Upper lobe of left lung (tissue), 6 donors: Measurements from ENCODE around the gene MNAT1. TPM values are rescaled to one million over a fixed set of nuclear protein-coding genes. Genes with fewer than 3 reads are reported as not detected.
"Not testable (repeated sequence)": the region's sequence is repeated elsewhere in the genome, so short reads cannot be mapped to it uniquely, and the experiment has no call there.

Experiments
- ATAC-seq, 2 donors: fragments of 200-7000 bp; cut with Tn5 transposase; one replicate each; pipeline ENCODE4 v1.9.1; 2022; ENCODE audit warnings: mild to moderate bottlenecking in 2 of 2, moderate library complexity in 2 of 2; ENCODE audit not compliant: low FRiP score in 2 of 2
- DNase-seq, 2 donors: peaks; one replicate each; pipeline ENCODE4 v3.0.0-alpha.2; 2019 to 2020
- H3K27ac ChIP-seq, 4 donors: fragments of 200-600 bp; sonication (generic); one replicate each; pipeline ENCODE4 v1.5.1; 2016 to 2019
- H3K27me3 ChIP-seq, 4 donors: fragments of 200-600 bp; sonication (generic); one replicate each; pipeline ENCODE4 v1.5.1; 2017 to 2019
- H3K36me3 ChIP-seq, 4 donors: fragments of 200-600 bp; sonication (generic); one replicate each; pipeline ENCODE4 v1.5.1; 2016 to 2019
- H3K4me1 ChIP-seq, 4 donors: fragments of 200-600 bp; sonication (generic); one replicate each; pipeline ENCODE4 v1.5.1; 2018 to 2019
- H3K4me3 ChIP-seq, 4 donors: fragments of 200-600 bp; sonication (generic); one replicate each; pipeline ENCODE4 v1.5.1; 2017 to 2019; ENCODE audit warnings: mild to moderate bottlenecking in 2 of 4, moderate library complexity in 1 of 4
- H3K9me3 ChIP-seq, 4 donors: fragments of 200-600 bp; sonication (generic); one replicate each; pipeline ENCODE4 v1.5.1; 2018 to 2019
- CTCF ChIP-seq, 6 experiments: fragments of 450-650 bp in 4 of 6; fragments of 200-600 bp in 2 of 6; sonication (generic) in 2 of 6; IDR thresholded peaks; one replicate each; pipeline ENCODE4 v1.5.1; 2016 to 2019; ENCODE audit warnings: antibody characterized with exemption in 6 of 6
- EP300 ChIP-seq, 4 donors: sonication (generic); formaldehyde crosslinking; IDR thresholded peaks; one replicate each; pipeline ENCODE4 v1.5.1; 2017; ENCODE audit warnings: antibody characterized with exemption in 4 of 4, control low read depth in 2 of 4
- POLR2A ChIP-seq, 4 donors: fragments of 450-650 bp; IDR thresholded peaks; one replicate each; pipeline ENCODE4 v1.5.1; 2016 to 2017; ENCODE audit warnings: antibody characterized with exemption in 4 of 4, mild to moderate bottlenecking in 2 of 4
- POLR2AphosphoS5 ChIP-seq, 2 donors: sonication (generic); formaldehyde crosslinking; IDR thresholded peaks; one replicate each; pipeline ENCODE4 v1.5.1; 2017; ENCODE audit warnings: antibody characterized with exemption in 2 of 2
- WGBS, 2 donors: methylation state at CpG; one replicate each; pipeline ENCODE4 v1.1.5; 2017 to 2018; 5-methylcytosine and 5-hydroxymethylcytosine counted together
- total RNA-seq, 6 donors: library from RNA; depleted of rRNA in 4 of 6; stranded (reverse); fragments of >200 nt in 4 of 6; gene quantifications; one replicate each; pipeline versions ENCODE4 v1.1.0 to v1.2.1, GENCODE V29; 2016 to 2021
- donor health status: DM: no; HTN: no; CAD: no; lungs with moderate emphysema.
- donor health status: DM: no; HTN: yes; CAD: no; lungs with severe emphysema.

Gene MNAT1
- total RNA-seq, 6 donors from 2014 or later: 15.3 to 66.0 (median 19.9) TPM

GRCh38 chr14:60768602-60769001, 34.0 kb downstream of the MNAT1 start:
- no peak for ATAC-seq
- Histone ChIP-seq H3K36me3 (no peaks in the 10 kb centered on the region), H3K4me1 (no peaks in the 10 kb centered on the region), H3K4me3 (no peak overlapping the region), H3K9me3 (no peaks in the 10 kb centered on the region), H3K27ac (no peak overlapping the region), H3K27me3 (no peaks in the 10 kb centered on the region)
- no peak for TF ChIP-seq POLR2A (IDR thresholded peaks at IDR 0.05)
- no peak for TF ChIP-seq CTCF (IDR thresholded peaks at IDR 0.05)
- TF ChIP-seq POLR2AphosphoS5 (IDR thresholded peaks at IDR 0.05): no peak
- TF ChIP-seq EP300 (IDR thresholded peaks at IDR 0.05): no peak
- no peak for DNase-seq
- WGBS, 2 donors: 89 to 96% methylated on average over 2 of the region's 2 CpGs

GRCh38 chr14:60771117-60771516, 36.6 kb downstream of the MNAT1 start:
- no peak for ATAC-seq
- H3K27ac ChIP-seq: no peak overlapping the region
- no peaks in the 10 kb centered on the region for H3K27me3 ChIP-seq

GRCh38 chr14:60773558-60773957, 39.0 kb downstream of the MNAT1 start:
- Histone ChIP-seq H3K4me3 (no peak overlapping the region), H3K27me3 (no peaks in the 10 kb centered on the region), H3K36me3 (no peaks in the 10 kb centered on the region), H3K4me1 (no peaks in the 10 kb centered on the region), H3K27ac (no peak overlapping the region), H3K9me3 (no peaks in the 10 kb centered on the region)
- DNase-seq: no peak
- no peak for TF ChIP-seq CTCF (IDR thresholded peaks at IDR 0.05)
- no peak for TF ChIP-seq POLR2AphosphoS5 (IDR thresholded peaks at IDR 0.05)
- TF ChIP-seq EP300 (IDR thresholded peaks at IDR 0.05): no peak
- no peak for TF ChIP-seq POLR2A (IDR thresholded peaks at IDR 0.05)
- no peak for ATAC-seq

More at GRCh38 chr14:60771117-60771516, 36.6 kb downstream of the MNAT1 start:
- no peak for DNase-seq
- Histone ChIP-seq H3K4me3 (no peak overlapping the region), H3K4me1 (no peaks in the 10 kb centered on the region), H3K36me3 (no peaks in the 10 kb centered on the region), H3K9me3 (no peaks in the 10 kb centered on the region)
- WGBS, 2 donors: 41 to 45% methylated on average over 2 of the region's 2 CpGs
- TF ChIP-seq POLR2A (IDR thresholded peaks at IDR 0.05) (no peak), EP300 (IDR thresholded peaks at IDR 0.05) (no peak), POLR2AphosphoS5 (IDR thresholded peaks at IDR 0.05) (no peak), CTCF (IDR thresholded peaks at IDR 0.05) (no peak)

- Histone ChIP-seq H3K4me1 (no peaks in the 10 kb centered on the region), H3K9me3 (no peaks in the 10 kb centered on the region), H3K27me3 (no peaks in the 10 kb centered on the region), H3K4me3 (no peak overlapping the region), H3K27ac (no peak overlapping the region), H3K36me3 (no peaks in the 10 kb centered on the region)
- TF ChIP-seq EP300 (IDR thresholded peaks at IDR 0.05) (no peak), CTCF (IDR thresholded peaks at IDR 0.05) (no peak), POLR2AphosphoS5 (IDR thresholded peaks at IDR 0.05) (no peak), POLR2A (IDR thresholded peaks at IDR 0.05) (no peak)
- DNase-seq (no peak), ATAC-seq (no peak)
These were observed 40.7 kb downstream of the MNAT1 start for GRCh38 chr14:60775296-60775695.

- Histone ChIP-seq H3K4me1 (no peaks in the 10 kb centered on the region), H3K36me3 (no peaks in the 10 kb centered on the region), H3K9me3 (no peaks in the 10 kb centered on the region), H3K27ac (no peak overlapping the region), H3K27me3 (no peaks in the 10 kb centered on the region), H3K4me3 (no peak overlapping the region)
- TF ChIP-seq CTCF (IDR thresholded peaks at IDR 0.05): no peak
- TF ChIP-seq POLR2AphosphoS5 (IDR thresholded peaks at IDR 0.05): no peak
- no peak for TF ChIP-seq EP300 (IDR thresholded peaks at IDR 0.05)
- TF ChIP-seq POLR2A (IDR thresholded peaks at IDR 0.05): no peak
- no peak for DNase-seq
- peak in 1 of 2 donors; percentile 52 for ATAC-seq
These were observed 43.5 kb downstream of the MNAT1 start for GRCh38 chr14:60777856-60778578.

- WGBS, 2 donors: 96% methylated on average over 18 of the region's 18 CpGs
- not testable (repeated sequence) for H3K4me3 ChIP-seq, H3K4me1 ChIP-seq, ATAC-seq, DNase-seq, H3K36me3 ChIP-seq, H3K9me3 ChIP-seq, H3K27ac ChIP-seq, H3K27me3 ChIP-seq
These were observed 45.4 kb downstream of the MNAT1 start for GRCh38 chr14:60779745-60780514.

- H3K36me3 ChIP-seq, H3K4me3 ChIP-seq, H3K27me3 ChIP-seq, H3K4me1 ChIP-seq, H3K27ac ChIP-seq, H3K9me3 ChIP-seq, ATAC-seq, DNase-seq: not testable (repeated sequence)
These were observed 46.0 kb downstream of the MNAT1 start for GRCh38 chr14:60780558-60780957.
